GM15510 (cell line): ENCODE results near the gene FBN3.

Source experiments
- POLR2A ChIP-seq: IDR thresholded peaks from 3 replicates; pipeline ENCODE4 v1.6.1; 2011; ENCODE audit warnings: borderline replicate concordance; ENCODE audit not compliant: insufficient read length; ENCODE audit errors: extremely low read depth

FBN3 gene

DNA sequence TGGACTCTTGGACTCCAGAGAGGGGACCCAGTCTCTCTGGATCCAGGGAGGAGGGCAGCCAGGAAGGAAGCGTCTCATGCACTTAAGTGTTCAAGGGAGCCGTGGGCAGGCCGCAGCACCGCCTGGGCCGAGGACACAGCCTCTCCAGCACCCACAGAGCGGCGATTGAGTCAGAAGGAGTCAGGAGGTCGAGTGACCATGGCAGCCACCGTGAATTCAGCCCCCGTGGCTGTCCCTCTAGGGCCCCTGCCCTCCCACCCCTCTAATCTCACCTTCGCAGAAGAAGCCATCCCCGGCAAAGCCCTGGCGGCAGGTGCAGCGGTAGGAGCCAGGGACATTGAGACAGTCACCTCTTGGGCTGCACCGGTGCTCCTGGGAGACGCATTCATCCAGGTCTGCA, 38.0 kb downstream of the FBN3 start:
- no peak for TF ChIP-seq POLR2A

DNA sequence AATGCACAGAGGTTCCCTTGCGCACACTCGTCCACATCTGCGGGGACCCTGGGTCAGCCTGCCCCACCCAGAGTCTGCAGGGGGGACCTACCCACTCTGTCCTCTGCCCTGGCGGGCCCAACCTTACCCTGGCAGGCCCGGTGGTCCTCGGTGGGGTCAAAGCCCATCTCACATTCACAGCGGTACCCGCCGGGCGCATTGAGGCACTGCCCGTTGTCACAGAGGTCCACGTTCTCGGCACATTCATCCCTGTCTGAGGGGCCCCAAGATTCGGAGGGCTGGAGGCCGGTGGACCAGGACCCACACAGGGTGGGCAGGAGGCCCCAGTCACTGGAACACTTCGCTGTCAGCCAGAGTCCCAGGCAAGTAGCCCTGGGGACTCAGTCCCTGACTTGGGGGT, 38.5 kb downstream of the FBN3 start:
- no peak for TF ChIP-seq POLR2A

DNA sequence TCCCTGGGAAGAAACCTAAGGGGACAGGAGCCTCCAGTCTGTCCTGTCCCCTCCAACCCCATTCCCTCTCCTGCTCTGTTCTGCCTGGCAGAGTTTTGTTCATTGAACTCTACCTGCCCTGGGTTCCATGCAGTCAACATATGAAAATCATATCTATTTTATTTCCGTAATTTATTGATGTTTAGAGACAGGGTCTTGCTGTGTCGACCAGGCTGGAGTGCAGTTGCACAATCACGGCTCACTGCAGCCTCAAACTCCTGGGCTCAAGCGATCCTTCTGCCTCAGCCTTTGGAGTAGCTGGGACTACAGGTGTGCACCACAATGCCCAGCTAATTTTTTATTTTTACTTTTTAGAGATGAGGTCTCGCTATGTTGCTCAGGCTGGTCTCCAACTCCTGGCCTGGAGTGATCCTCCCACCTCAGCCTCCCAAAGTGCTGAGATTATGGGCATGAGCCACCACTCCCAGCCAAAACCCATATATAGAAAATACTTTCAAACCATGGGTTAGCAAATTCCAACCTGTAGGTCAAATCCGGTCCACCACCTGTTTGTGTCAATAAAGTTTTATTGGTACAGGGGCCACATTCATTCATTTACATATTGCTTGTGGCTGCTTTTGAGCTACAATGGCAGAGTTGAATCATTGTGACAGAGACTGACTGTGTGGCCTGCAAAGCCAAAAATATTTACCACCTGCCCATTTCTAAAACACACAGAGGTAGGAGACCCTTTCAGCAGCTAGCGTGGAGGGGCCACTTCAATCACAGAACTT, 39.3 kb downstream of the FBN3 start:
- TF ChIP-seq POLR2A = no peak

DNA sequence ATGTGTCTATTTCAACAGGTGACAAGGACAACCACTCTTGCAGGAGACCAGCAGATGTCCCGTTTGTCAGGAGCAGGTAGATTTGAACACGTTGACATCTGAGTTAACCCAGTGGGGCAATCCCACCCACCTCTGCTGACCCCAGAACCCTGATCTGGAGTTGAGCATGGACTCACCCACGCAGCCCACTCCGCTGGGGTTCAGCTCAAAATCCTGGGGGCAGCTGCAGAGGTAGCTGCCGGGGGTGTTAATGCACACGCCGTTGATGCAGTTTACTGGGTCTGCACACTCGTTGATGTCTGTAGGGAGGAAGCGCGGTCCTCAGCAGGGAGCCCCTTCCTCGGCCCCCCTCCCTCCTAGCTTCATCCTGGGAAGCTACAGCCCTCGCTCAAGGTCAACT, 39.9 kb downstream of the FBN3 start:
- TF ChIP-seq POLR2A = no peak

DNA sequence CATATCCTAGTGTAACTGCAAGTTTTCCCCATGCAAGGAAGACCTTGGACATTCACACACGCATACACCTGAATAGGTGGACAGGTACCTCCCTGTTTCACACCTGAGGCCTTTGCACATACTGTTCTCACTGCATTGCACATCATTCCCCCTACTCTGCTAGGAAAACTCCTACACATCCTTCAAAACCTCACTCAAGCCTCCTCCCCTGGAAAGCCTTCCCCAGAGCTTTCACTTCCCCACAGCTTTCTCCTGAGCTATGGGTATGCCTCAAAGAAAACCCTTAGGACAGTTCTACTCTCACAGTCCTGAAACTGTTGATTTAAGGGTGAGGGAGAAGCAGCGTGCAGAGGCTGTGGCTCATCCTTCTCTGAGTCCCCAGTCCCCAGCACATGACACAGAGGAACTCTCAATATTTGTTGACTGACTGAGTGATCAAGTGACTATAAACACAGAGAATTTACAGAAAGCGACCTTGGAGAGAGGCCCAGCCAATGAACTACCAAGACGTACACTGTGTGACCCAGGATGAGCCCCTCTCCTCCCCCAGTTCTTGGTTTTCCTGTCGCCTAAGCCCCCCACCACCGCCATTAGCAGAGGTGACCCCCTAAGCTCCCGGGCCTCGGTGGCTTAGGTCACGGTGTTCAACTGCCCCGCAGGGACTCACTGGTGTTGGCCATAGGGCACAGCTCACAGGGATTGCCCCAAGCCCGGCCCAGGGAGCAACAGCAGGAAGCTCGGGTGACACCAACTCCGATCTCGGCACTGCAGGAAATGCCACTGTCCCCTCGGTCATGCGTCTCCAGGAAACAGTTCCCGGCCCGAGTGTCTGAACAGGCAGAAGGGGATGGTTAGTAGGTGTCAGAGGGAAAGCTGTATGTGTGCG, 40.6 kb downstream of the FBN3 start:
- no peak for TF ChIP-seq POLR2A

DNA sequence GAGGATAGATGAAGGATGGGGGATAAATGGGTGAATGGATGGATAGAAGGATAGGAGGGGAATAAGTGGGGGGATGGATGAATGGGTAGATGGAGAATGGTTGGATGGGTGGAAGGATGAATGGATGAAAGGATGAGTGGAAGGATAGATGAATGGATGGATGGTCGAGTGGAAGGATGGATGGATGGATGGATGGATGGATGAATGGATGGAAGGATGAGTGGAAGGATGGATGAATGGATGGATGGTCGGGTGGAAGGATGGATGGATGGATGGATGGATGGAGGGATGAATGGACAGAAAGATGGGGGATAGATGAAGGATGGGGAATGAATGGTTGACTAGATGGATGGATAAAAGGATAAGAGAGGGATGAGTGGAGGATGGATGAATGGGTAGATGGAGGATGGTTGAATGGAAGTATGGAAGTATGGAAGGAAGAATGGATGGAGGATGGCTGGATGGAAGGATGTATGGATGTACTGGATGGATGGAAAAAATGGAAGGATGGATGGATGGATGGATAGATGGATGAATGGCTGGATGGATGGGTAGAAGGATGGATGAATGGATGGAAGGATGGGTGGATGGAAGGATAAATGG, 42.0 kb downstream of the FBN3 start:
- TF ChIP-seq POLR2A = no peak

DNA sequence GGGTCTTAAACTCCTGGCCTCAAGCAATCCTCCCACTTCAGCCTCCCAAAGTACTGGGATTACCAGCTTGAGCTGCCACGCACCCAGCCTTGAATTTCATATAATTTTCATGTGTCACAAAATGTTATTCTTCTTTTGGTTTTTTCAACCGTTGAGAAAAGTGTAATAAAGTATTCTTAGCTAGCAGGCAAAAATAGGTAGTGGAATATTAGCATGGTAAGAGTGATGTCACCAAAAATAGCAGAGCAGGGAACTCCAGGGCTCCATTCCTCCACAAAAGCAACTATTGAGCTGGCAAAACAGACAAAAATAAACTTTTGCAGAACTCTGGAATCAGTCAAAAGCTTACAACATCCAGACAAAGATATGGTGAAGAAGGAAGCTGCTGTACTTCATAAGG, 43.9 kb downstream of the FBN3 start:
- no peak for TF ChIP-seq POLR2A

DNA sequence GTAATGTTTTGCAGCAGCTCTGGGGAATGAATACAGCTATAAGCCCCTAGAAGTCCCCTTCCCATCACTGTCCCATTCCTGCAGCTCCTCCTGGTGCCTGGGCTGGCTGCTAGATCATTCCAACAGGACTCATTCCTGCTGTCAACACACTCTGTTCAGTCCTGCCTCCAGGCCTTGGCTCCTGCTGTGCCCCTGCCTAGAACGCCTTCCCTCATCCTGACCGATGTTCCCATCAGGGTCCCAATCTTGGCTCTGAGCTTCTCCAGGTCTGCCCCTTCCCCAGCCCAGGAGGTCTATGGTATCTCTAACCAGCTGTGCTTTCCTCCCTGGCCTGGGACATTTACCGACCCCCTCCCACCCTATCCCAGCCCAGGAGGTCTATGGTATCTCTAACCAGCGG, 48.1 kb downstream of the FBN3 start:
- TF ChIP-seq POLR2A = no peak

DNA sequence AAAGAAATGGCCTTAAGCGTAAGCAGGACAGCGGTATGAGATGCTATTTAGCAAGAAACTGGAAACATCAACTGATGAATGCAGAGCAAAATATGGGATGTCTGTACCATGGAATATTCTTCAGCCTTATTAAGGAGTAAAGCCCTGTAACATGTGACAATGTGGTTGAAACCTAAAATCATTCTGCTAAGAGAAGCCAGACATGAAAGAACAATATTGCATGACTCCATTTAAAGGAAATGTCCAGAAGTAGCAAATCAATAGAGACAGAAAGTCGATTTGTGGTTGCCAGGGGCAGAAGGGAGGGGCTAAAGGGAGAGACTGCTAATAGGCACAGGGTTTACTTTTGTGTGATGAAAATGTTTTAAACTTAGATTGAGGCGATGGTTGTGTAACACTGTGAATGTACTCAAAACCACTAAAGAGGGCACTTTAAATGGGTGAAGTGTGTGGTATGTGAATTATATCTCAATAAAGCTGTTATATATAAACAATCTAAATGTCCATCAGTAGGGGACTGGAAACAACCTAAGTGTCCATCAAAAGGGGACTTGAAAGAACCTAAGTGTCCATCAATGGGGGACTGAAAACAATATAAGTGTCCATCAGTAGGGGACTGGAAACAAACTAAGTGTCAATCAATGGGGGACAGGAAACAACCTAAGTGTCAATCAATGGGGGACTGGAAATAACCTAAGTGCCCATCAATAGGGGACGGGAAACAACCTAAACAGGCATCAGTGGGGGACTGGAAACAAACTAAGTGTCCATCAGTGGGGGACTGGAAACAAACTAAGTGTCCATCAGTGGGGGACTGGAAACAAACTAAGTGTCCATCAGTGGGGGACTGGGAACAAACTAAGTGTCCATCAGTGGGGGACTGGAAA, 51.5 kb downstream of the FBN3 start:
- TF ChIP-seq POLR2A = no peak

DNA sequence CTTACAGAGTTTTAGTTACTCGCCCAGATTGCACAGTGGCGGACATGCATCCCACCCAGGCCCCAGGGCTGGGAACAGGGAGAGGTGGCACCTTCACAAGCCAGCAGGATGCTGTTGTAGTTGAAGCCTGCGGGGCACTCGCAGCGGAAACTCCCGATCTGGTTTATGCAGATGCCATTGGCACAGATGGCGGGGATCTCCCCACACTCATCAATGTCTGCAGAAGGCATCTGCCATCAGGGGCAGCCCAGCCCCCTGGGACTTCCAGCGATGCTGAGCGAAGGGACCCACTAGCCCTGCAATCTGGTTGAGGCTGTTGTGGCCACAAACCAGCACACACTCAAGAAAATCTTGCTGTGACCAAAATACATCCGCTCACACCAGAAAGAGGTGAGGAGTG, 52.2 kb downstream of the FBN3 start:
- no peak for TF ChIP-seq POLR2A

- no peak for TF ChIP-seq POLR2A
Measured at GRCh38 chr19:8096071-8096470, 53.3 kb downstream of the FBN3 start.

GRCh38 chr19:8095354-8095886, 54.0 kb downstream of the FBN3 start:
- TF ChIP-seq POLR2A = no peak

DNA sequence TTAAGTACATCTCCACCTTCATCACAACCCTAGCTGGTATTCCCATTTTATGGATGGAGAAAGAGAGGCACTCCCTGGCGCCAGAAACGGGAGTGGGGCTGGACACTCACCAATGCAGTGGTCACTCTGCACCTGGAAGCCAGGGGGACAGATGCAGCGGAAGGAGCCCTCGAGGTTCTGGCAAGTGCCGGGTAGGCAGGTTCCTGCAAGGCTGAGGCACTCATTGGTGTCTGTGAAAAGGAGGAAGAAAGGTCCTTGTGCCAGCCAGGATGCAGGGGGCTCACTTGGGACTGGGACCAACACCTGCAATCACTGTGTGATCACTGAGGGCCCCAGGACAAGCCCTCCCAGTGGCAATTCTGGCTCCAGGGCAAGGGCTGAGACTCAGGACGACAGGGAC, 55.1 kb downstream of the FBN3 start:
- no peak for TF ChIP-seq POLR2A

GRCh38 chr19:8093740-8094139, 55.7 kb downstream of the FBN3 start:
- no peak for TF ChIP-seq POLR2A
